Loucy (cell line): Measurements from ENCODE around the gene GPC5.

Experiments used
- CTCF ChIP-seq: fragments of 200-600 bp; sonication (generic); conservative IDR thresholded peaks from 2 replicates; pipeline ENCODE4 v1.5.1; 2014; ENCODE audit warnings: mild to moderate bottlenecking, antibody characterized with exemption, low read length
- EZH2phosphoT487 ChIP-seq: fragments of 200-600 bp; IDR thresholded peaks from 2 replicates; pipeline ENCODE4 v1.6.1; 2018; ENCODE audit warnings: antibody characterized with exemption, mild to moderate bottlenecking, moderate library complexity, borderline replicate concordance

GRCh38 chr13:91579320-91579719 lies 180.9 kb downstream of the GPC5 start:
- TF ChIP-seq CTCF (no peak), EZH2phosphoT487 (no peak)
